Peyer's patch (tissue), 4 donors: ENCODE results near the gene ZBTB46. TPM values are rescaled to one million over a fixed set of nuclear protein-coding genes. Genes with fewer than 3 reads are reported as not detected.
A peak's percentile ranks its signal among the peaks of the same experiment; 100 is the strongest.

Source experiments
- DNase-seq, 3 donors: peaks; one replicate each; pipeline ENCODE4 v3.0.0-alpha.2; 2017 to 2019
- H3K27ac ChIP-seq, 4 donors: fragments of 200-600 bp; sonication (generic); one replicate each; pipeline ENCODE4 v1.5.1; 2016 to 2019
- H3K27me3 ChIP-seq, 2 donors: fragments of 200-600 bp; sonication (generic); one replicate each; pipeline ENCODE4 v1.5.1; 2019
- H3K36me3 ChIP-seq, 3 donors: fragments of 200-600 bp; sonication (generic); one replicate each; pipeline ENCODE4 v1.5.1; 2016 to 2019
- H3K4me1 ChIP-seq, 4 donors: fragments of 200-600 bp; sonication (generic); one replicate each; pipeline ENCODE4 v1.5.1; 2016 to 2019
- H3K4me3 ChIP-seq, 4 donors: fragments of 200-600 bp; sonication (generic); 1 replicate in 3 of 4; 2 replicates in 1 of 4; pipeline ENCODE4 v1.5.1; 2016 to 2019; ENCODE audit warnings: mild to moderate bottlenecking in 1 of 4
- H3K9me3 ChIP-seq, 4 donors: fragments of 200-600 bp; sonication (generic); one replicate each; pipeline ENCODE4 v1.5.1; 2016 to 2019; ENCODE audit warnings: mild to moderate bottlenecking in 1 of 4
- POLR2A ChIP-seq, 2 donors: fragments of 450-650 bp; IDR thresholded peaks; one replicate each; pipeline ENCODE4 v1.5.1; 2017; ENCODE audit warnings: antibody characterized with exemption in 2 of 2, mild to moderate bottlenecking in 2 of 2, moderate library complexity in 2 of 2
- total RNA-seq, 4 donors: library from RNA; depleted of rRNA; stranded (reverse); fragments of >200 nt; gene quantifications; one replicate each; pipeline ENCODE4 v1.1.0, GENCODE V29; 2016
- TF ChIP-seq, protein P1 (sequence below), 6 experiments: fragments of 450-650 bp in 4 of 6; fragments of 200-600 bp in 2 of 6; sonication (generic) in 1 of 6; IDR thresholded peaks; one replicate each; pipeline ENCODE4 v1.5.1; 2017 to 2019; ENCODE audit warnings: antibody characterized with exemption in 6 of 6, mild to moderate bottlenecking in 3 of 6, moderate library complexity in 1 of 6

The ZBTB46 gene
- total RNA-seq, 4 donors from 2014 or later, result 1.9 to 33.0 (median 4.4) TPM

DNA sequence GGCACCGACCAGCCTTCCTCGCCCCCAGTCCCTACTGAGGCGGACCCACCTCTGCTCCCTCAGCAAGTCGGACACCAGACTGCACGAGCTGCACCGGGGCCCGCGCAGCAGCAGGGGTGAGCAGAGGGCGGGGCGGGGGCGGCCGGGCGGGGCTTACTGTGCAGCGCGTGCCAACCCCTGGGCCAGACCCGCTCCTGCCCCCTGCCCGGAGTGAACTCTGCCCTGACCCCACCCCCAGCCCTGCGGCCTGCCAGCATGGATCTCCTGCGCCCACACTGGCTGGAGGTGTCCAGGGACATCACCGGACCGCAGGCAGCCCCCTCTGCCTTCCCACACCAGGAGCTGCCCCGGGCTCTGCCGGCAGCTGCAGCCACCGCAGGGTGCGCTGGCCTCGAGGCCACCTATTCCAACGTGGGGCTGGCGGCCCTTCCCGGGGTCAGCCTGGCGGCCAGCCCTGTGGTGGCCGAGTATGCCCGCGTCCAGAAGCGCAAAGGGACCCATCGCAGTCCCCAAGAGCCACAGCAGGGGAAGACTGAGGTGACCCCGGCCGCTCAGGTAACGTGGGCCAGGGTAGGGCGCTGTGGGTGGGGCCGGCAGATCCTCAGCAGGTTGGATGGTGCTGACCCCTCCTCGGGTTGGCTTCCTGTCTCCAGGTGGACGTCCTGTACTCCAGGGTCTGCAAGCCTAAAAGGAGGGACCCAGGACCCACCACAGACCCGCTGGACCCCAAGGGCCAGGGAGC is 92.9 kb downstream of the ZBTB46 start:
- peak; percentile 56 to 82 (median 66) for DNase-seq
- H3K27me3 ChIP-seq, result no peaks in the 10 kb centered on the region
- H3K4me3 ChIP-seq, result peak overlapping the region; percentile 43 to 74 (median 58)
- TF ChIP-seq, protein P1, sequence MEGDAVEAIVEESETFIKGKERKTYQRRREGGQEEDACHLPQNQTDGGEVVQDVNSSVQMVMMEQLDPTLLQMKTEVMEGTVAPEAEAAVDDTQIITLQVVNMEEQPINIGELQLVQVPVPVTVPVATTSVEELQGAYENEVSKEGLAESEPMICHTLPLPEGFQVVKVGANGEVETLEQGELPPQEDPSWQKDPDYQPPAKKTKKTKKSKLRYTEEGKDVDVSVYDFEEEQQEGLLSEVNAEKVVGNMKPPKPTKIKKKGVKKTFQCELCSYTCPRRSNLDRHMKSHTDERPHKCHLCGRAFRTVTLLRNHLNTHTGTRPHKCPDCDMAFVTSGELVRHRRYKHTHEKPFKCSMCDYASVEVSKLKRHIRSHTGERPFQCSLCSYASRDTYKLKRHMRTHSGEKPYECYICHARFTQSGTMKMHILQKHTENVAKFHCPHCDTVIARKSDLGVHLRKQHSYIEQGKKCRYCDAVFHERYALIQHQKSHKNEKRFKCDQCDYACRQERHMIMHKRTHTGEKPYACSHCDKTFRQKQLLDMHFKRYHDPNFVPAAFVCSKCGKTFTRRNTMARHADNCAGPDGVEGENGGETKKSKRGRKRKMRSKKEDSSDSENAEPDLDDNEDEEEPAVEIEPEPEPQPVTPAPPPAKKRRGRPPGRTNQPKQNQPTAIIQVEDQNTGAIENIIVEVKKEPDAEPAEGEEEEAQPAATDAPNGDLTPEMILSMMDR (IDR thresholded peaks at IDR 0.05), result no peak
- TF ChIP-seq POLR2A (IDR thresholded peaks at IDR 0.05), result no peak
- H3K36me3 ChIP-seq, result peaks cover 0 to 47% (median 0%) of the 10 kb centered on the region in 3 donors
- peaks cover 0 to 53% (median 35%) of the 10 kb centered on the region in 4 donors for H3K4me1 ChIP-seq
- H3K9me3 ChIP-seq, result no peaks in the 10 kb centered on the region
- H3K27ac ChIP-seq, result peak overlapping the region; percentile 62 to 88 (median 68)

DNA sequence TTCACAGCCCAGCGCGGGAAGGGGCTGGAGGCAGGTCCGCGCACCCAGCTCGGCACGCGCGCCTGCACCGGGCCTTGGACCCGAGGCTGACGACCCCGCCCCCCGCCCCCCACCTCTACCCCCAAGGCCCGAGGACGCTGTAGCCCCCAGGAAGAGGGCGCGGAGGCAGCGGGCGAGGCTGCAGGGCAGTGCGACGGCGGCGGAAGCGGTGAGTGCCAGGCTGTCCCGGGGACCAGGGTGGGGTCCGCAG is 93.4 kb downstream of the ZBTB46 start:
- TF ChIP-seq POLR2A (IDR thresholded peaks at IDR 0.05), result no peak
- TF ChIP-seq, protein P1 (IDR thresholded peaks at IDR 0.05), result no peak
- Histone ChIP-seq H3K4me3 (peak overlapping the region; percentile 43 to 74 (median 58)), H3K9me3 (no peaks in the 10 kb centered on the region), H3K36me3 (peaks cover 0 to 44% (median 0%) of the 10 kb centered on the region in 3 donors), H3K27me3 (no peaks in the 10 kb centered on the region), H3K27ac (peak overlapping the region; percentile 62 to 88 (median 68)), H3K4me1 (peaks cover 0 to 53% (median 35%) of the 10 kb centered on the region in 4 donors)
- no peak for DNase-seq

DNA sequence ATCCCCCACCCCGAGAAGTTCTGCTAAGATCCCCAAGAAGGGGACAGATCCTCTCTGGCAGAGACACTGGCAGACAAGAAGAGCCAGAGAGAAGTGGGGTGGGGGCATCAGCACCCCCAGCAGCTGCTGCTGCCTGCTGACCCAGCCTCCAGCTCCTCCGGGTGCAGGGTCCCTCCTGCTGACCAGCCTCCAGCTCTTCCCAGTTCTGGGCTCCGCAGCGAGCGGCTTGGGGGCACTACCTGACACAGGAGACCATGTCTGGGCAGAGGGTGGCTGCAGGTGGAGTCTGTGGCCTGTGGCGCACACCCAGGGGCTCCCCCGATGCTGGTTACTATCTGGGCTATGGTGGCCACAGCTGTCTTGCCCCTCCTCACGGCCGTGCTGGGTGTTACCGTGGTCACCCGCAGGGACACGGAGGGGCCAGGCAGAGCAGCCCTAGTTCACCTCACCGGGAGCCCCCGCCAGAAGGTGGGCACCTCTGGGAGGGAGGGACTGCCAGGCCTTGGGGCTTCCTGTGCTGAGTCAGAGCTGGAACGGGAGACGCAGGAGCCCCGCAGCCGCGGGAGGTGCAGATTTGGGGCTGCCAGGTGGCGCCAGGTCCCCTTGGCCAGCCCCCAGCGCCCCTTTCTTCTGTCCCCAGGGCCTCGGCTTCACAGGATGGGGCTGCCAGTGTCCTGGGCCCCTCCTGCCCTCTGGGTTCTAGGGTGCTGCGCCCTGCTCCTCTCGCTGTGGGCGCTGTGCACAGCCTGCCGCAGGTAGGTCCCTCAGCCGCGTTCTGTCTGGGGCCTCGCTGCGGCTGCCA is 94.0 kb downstream of the ZBTB46 start:
- H3K36me3 ChIP-seq, result peaks cover 0 to 39% (median 0%) of the 10 kb centered on the region in 3 donors
- H3K27me3 ChIP-seq, result no peaks in the 10 kb centered on the region

DNA sequence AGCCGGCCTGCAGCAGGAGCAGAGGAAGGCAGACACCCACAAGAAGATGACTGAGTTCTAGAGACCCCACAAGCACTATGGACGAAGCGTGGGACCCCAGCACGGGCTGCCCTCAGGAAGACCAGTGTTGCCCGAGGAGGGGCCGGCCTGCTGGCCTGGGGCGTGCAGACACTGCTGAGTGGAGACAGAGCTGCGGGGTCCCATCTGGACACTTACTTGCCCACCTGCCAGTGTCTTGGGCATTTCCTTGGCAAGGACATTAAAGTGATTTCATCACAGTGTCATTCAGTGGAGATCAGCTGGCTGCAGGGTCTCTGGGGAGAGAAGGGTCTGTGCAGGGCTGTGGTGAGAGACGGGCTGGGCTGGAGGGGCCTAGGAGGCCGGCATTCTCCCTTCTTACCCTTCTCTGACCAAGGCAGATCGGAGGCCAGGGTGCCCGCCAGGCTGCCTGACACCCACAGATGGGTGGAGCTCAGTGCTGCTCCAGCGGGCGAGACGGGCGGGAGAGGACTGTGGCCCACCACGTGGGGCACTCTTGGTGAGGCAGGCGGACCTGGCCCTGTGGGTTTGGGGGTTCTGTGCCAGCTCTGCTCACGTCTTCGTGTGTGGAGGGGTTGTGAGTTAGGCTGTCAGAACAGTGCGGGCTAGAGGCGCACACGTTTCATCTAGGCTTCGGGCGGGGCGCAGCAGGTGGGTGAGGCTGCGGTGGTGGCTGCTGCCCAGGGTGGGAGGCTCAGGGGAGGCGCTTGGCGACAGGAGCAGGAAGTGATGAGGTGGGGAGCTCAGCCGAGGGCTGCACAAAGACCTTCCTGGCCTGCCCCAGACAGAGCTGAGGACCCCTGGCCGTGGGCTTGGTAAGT is 95.0 kb downstream of the ZBTB46 start, which contains the start of gene LIME1:
Gene LIME1 (plus strand): TSS at position 806 of the 860 bp plus-strand sequence. CDS start 886 bp downstream, outside the sequence.
- peak; percentile 77 to 89 (median 83) for DNase-seq
- Histone ChIP-seq H3K36me3 (peaks cover 0 to 32% (median 0%) of the 10 kb centered on the region in 3 donors), H3K4me3 (peak within 1 kb of the TSS; percentile 43 to 74 (median 58)), H3K27ac (peak within 1 kb of the TSS; percentile 62 to 88 (median 68)), H3K9me3 (no peaks in the 10 kb centered on the region), H3K4me1 (peaks cover 0 to 45% (median 34%) of the 10 kb centered on the region in 4 donors), H3K27me3 (no peaks in the 10 kb centered on the region)
- no peak for TF ChIP-seq POLR2A (IDR thresholded peaks at IDR 0.05)
- TF ChIP-seq, protein P1 (IDR thresholded peaks at IDR 0.05), result no peak

More for the DNA sequence above, 94.0 kb downstream of the ZBTB46 start:
- Histone ChIP-seq H3K9me3 (no peaks in the 10 kb centered on the region), H3K27ac (peak overlapping the region; percentile 62 to 88 (median 68)), H3K4me3 (peak overlapping the region; percentile 43 to 74 (median 58)), H3K4me1 (peaks cover 0 to 53% (median 35%) of the 10 kb centered on the region in 4 donors)
- peak; percentile 61 to 73 (median 69) for DNase-seq
- TF ChIP-seq POLR2A (IDR thresholded peaks at IDR 0.05), result no peak
- TF ChIP-seq, protein P1 (IDR thresholded peaks at IDR 0.05), result peak in 1 of 6 experiments; percentile 6
